HG02798 (cell line): ENCODE measurements around the gene CENPO.
"Not testable (repeated sequence)": the region's sequence is repeated elsewhere in the genome, so short reads cannot be mapped to it uniquely, and the experiment has no call there.

Experiments
- ATAC-seq: cut with Tn5 transposase; IDR thresholded peaks from one replicate; pipeline ENCODE4 v1.9.1; 2021; ENCODE audit warnings: mild to moderate bottlenecking; ENCODE audit not compliant: unreplicated experiment, poor library complexity

Gene CENPO

DNA sequence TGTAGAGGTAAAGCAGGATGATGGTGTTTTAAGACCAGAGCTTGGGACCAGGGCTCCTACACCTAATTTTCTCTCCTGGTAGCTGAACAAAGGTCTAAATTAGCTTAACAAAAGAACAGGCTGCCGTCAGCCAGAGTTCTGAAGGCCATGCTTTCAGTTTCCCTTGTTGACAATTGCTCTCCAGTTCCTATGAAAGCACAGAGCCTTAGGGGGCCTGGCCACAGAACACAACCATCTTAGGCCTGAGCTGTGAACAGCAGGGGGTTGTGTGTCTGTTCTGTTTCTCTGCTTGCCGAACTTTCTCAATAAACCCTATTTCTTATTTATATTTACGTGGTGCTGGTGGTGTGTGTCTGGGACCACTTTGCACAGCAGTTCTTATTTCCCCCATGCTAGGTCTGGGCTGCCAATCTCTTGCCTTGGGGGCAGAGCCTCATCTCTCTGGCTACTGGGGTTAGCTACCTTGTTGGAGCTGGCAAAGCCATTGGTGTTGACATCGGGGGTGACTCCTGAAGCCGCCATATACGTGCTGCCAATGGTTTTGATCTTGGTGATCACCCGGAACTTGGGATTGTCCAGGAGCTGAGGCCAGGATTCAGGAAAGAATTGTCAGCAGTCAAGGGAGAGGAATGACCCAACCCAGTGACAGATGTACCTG, 29.0 kb downstream of the CENPO start:
- no peak for ATAC-seq

GRCh38 chr2:24824071-24824588, 30.9 kb downstream of the CENPO start:
- no peak for ATAC-seq

GRCh38 chr2:24824966-24825882, 32.0 kb downstream of the CENPO start:
- no peak for ATAC-seq

DNA sequence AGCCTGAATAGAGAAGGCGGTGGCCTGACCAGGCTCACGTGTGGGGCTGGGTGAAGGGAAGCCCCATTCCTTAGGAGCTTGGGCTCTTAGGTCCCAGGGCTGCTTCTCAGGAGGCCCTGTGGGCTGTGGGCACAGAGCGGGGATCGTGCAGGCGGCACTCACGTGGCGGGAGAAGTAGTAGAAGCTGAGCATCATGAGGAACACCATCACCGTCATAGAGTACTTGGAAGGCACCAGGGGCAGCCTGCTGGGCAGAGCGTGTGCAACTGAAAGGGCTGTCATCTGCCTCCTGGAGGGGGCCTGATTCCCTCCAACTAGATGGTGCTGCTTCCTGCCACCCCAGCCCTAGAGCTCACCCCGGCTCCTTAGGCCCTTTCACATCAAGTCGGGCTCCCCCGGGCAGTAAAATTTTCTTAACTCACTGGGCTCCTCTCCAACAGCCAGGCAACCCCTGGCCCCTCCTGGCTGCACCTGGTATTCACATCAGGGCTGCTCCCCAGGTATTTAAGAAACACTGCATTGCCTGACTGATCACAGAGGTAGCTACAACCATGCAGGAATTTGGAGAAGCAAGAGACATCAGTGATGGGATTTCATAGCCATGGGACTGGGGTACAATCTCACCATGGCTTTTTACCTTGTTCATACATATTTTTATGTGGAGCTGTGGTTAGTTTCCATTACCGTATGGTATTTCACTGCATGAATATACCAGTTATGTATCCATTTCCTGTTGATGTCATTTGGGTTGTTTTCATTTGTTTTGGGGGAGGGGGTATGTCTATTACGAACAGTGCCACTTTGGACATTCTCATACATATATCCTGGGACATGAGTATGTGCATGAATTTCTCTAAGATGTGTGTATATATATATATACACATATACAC, 32.9 kb downstream of the CENPO start:
- ATAC-seq, result no peak

- no peak for ATAC-seq
Observed at GRCh38 chr2:24826773-24827145, 33.5 kb downstream of the CENPO start.

DNA sequence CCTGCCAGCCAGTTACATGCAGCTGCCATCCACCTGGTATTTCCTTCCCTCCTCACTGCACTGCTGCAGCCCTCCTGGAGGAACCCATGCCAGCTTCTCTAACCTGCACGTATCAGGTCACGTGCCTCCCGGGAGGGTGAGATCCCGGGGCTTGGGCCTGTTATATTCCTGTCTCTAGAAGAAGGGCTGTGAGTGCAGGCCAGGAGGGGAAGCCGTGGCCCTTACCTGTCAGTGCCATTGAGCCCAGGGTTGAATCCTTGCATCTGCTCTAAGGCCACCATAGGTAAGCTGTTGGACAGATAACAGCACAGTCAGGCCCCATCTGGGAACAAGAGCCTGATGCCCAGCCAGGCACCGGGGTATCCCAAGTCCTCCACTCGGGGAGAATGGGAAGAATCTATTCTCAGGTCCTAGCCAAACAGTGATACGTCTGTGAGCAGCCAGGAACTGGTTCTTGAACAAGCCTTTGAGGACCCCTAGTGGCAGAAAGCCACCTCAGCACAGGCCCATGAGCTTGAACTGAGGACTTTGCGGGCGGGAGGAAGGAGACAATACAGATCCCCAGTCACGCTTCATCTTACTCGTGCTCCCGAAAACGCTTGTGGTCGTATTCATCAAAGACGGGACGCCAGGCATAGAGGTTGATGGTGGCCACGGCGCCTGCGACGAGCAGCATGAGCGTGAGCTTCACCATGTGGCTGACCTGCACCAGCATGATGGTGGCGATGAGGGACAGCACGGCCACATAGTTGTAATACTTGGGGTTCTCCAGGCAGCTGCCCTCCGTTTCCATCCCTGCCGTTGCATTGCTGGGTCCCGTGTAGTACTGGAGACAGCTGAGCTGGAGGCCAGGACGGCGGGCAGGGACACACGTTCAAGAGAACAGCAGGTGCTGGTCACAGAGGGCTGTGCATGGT, 34.4 kb downstream of the CENPO start:
- peak; percentile 80 for ATAC-seq

- no peak for ATAC-seq
Observed at GRCh38 chr2:24828238-24828996, 35.2 kb downstream of the CENPO start.

DNA sequence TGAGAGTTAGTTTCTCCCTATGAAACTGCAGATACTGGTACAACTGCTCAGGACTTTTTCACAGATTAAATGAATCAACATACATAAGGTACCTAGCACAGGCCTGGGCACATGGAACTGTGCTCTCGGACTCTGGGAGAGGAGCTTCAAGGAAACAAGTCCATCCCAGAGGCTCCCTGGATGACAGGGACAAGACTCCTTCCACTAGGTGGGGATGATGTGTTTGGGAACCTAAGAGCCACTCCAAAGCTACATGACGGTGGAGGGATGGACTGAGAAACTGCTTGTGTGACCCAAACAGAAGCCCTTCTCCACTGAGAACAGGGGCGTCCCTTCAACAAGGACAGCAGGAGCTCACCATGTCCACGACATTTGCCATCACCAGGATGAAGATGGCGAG, 37.1 kb downstream of the CENPO start:
- no peak for ATAC-seq

DNA sequence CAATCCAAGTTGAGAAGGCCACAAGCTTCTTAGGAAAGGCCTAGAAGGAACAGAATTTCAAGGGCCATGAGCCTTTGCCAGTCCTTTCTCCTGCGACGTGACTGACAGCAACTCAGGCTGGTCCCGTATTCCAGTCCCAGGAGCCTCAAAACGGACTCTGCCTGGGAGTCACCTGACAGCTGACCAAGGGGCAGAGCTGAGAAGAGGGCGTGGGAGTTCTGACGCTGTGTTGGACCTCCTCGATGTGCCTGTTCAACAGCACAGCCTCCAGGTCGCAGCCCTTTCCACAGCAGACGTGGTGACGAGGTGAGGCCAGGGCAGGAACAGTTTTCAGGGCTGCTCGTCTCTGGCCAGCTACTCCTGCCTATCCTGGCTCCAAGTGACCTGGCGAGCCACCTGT, 37.6 kb downstream of the CENPO start:
- ATAC-seq, result no peak

DNA sequence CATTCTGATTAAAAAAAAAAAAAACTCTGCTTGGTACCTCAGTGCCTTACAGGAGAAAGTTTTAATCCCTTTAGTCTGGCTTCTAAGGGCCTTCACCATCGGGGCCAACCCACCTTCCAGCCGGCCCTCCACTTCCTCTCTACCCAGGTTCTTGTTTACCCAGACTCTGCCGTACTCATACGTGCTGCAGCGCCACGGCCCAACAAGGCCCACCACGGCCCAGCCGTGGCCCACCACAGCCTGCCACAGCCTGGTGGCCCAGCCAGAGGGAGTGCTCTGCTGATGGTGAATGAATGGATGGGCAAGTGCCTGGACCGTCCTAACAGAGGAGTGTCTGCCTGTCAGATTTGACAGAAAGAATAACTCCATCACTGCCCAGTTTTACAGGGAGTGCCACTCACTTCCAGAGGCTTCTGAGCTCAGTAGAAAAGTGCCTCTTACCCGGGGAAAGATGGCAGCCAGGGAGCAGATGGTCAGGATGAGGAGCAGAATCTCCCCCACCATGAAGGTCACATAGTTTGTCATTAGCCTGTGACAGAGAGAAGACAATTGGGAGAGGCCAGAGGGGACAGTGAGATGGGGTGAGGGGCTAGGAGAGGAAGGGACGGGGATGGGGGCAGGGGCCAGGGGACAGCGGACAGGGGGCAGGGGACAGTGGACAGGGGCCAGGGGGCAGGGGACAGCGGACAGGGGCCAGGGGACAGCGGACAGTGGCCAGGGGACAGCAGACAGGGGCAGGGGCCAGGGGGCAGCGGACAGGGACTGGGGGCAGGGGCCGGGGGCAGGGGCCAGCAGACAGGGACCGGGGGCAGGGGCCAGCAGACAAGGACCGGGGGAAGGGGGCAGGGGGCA, 38.2 kb downstream of the CENPO start:
- no peak for ATAC-seq

DNA sequence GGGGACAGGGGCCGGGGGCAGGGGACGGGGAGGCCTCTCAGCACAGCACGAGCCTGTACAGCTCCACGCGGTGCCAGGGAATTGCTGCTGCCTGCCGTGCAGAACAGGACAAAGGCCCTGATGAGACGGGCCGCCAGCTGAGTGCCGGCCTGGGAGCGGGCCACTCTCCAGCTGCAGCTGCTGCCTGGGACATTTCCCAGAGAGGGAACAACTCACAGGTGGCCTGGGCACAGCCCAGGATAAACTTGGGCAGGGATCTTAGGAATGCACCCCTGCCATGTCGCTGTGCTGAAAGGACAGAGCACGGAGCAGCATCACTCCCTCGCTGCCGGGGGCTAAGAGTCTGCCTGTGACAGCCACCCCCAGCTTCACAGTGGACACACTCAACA, 38.8 kb downstream of the CENPO start:
- ATAC-seq, result no peak

DNA sequence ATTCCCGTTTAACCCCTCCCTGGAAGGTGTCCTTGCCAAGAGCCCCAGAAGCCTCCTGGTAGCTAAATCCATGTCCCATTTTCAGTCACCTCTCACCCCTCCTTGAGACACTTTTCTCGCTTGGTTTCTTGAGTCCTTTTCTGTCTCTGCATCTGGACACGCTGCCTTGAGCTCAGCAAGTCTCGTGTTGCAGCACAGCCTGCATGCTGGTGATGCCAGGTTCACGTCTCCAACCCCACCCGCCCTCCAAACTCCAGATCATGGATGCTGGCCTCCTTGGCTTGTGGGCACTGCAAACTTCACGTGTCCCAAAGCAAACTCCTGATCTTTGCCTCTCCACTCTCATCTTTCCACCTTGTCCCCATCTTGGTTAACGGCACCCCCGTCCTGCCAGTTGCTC, 39.3 kb downstream of the CENPO start:
- ATAC-seq, result no peak

- ATAC-seq, result no peak
Observed at GRCh38 chr2:24832931-24833701, 39.9 kb downstream of the CENPO start.

DNA sequence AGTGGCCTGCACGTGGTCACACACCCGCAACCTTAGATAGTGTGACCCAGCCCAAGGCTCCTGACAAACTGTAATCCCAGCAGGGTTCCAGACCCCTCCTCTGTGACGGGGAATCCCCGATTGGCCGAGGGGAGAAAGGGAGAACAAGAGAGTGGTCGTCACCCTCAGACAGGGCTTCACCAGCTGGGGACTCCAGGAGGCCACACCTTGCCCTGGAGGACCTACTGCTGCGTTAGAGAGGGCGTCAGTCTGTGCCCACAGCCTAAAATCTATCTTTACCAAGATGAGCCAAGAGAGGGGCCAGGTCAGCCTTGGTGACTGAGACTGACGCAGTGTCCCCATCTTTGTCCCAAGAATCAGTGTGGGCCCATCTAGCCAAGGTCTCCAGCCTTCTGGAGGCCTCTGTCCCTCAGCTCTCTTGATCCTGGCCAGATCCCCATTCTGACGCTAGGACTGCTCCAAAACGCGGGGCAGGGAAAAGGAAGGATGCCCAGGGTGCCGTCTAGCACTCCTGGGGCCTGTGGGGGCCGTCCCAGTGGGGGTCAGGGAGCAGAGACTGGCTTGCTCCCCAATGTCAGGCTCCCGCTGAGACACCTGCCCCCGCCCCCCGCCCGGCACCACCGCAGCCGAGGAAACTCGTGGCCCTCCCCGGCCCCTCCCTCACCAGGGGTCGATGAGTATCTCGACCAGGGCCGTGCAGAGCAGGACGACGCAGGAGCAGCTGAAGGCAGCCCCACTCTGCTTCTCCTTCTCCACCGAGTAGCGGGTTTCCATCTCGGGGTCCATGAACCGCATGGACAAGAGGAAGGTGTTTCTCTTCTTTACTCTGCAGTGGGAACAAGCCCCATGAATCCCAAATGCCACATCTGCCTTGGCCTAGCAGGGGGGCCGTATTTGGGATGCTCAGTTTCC, 40.9 kb downstream of the CENPO start:
- no peak for ATAC-seq

- ATAC-seq, result no peak
Observed at GRCh38 chr2:24834733-24835395, 41.6 kb downstream of the CENPO start.

DNA sequence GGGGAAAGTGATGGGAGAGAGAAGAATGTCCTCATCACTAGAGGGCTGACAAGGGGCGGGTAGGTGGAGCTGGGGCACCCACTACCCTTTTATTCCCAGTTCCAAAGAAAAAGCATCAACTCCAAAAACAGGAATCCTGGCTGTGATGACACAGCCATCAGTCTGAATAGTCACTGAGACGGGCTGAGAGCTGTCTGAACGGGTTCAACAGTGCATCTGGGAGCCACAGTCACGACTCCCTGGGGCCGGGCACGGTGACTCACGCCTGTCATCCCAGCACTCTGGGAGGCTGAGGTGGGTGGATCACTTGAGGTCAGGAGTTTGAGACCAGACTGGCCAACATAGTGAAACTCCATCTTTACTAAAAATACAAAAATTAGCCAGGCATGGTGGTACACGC, 42.2 kb downstream of the CENPO start:
- ATAC-seq, result not testable (repeated sequence)
